Colonic mucosa (tissue), 4 donors: ENCODE data around the gene PRKAR2A. TPM values are rescaled to one million over a fixed set of nuclear protein-coding genes. Genes with fewer than 3 reads are reported as not detected.

Experiments
- DNase-seq: peaks from one replicate; pipeline ENCODE4 v3.0.0-alpha.2; 2020
- H3K27ac ChIP-seq: fragments of 200-600 bp; one replicate; pipeline ENCODE4 v1.8.0; 2021
- H3K27me3 ChIP-seq: fragments of 200-600 bp; one replicate; pipeline ENCODE4 v1.8.0; 2021
- H3K36me3 ChIP-seq: fragments of 200-600 bp; one replicate; pipeline ENCODE4 v1.8.0; 2021
- H3K4me1 ChIP-seq: fragments of 200-600 bp; one replicate; pipeline ENCODE4 v1.8.0; 2021; ENCODE audit warnings: mild to moderate bottlenecking
- H3K4me3 ChIP-seq: fragments of 200-600 bp; one replicate; pipeline ENCODE4 v1.8.0; 2021
- H3K9ac ChIP-seq, 2 donors: one replicate each; pipeline ENCODE4 v1.7.0; 2013; ENCODE audit warnings: control low read depth in 2 of 2, low read depth in 2 of 2, low read length in 2 of 2
- H3K9me3 ChIP-seq: fragments of 200-600 bp; one replicate; pipeline ENCODE4 v1.8.0; 2021
- CTCF ChIP-seq: fragments of 200-600 bp; IDR thresholded peaks from one replicate; pipeline ENCODE4 v1.8.0; 2022; ENCODE audit warnings: antibody characterized with exemption, mild to moderate bottlenecking
- intact Hi-C: fragments of 100-400 bp; cut with DNase I; formaldehyde crosslinking; loops from one replicate; pipeline ENCODE4 v1.14.1; 2022
- total RNA-seq, 2 donors: library from RNA; stranded (reverse); fragmentation: NEBNext Ultra II Directional in 1 of 2; extraction: Animal tissue kit (Norgen Biotek cat#: 25700) in 1 of 2; gene quantifications; one replicate each; pipeline ENCODE4 v1.2.1, GENCODE V29; 2021
- donor health status: healthy.
- donor health status: DM: no; HTN: no; CAD: no.
- donor health status: DM: no; HTN: no; CAD: no.

The PRKAR2A gene
- total RNA-seq, 2 donors from 2014 or later, result 66.8 to 117 TPM

GRCh38 chr3:48855681-48856447 is 8.2 kb upstream of the PRKAR2A start:
- peak; percentile 41 for DNase-seq
- H3K27ac ChIP-seq, result peak overlapping the region; percentile 55
- no peaks in the 10 kb centered on the region for H3K36me3 ChIP-seq
- TF ChIP-seq CTCF, result no peak
- intact Hi-C loops, result no loop called here
- H3K4me3 ChIP-seq, result no peak overlapping the region
- H3K9ac ChIP-seq, result peak overlapping the region in 1 of 2 donors; percentile 32
- H3K27me3 ChIP-seq, result no peaks in the 10 kb centered on the region
- no peaks in the 10 kb centered on the region for H3K4me1 ChIP-seq
- no peaks in the 10 kb centered on the region for H3K9me3 ChIP-seq

- no peaks in the 10 kb centered on the region for H3K9me3 ChIP-seq
- no peak overlapping the region for H3K9ac ChIP-seq
- intact Hi-C loops, result no loop called here
- DNase-seq, result no peak
- no peak for TF ChIP-seq CTCF
- no peak overlapping the region for H3K4me3 ChIP-seq
- no peaks in the 10 kb centered on the region for H3K4me1 ChIP-seq
- H3K36me3 ChIP-seq, result no peaks in the 10 kb centered on the region
- H3K27ac ChIP-seq, result no peak overlapping the region
- no peaks in the 10 kb centered on the region for H3K27me3 ChIP-seq
Observed at GRCh38 chr3:48852151-48852550, 4.5 kb upstream of the PRKAR2A start.

- Histone ChIP-seq H3K9me3 (no peaks in the 10 kb centered on the region), H3K27ac (no peak overlapping the region), H3K36me3 (no peaks in the 10 kb centered on the region), H3K4me3 (no peak overlapping the region), H3K9ac (no peak overlapping the region), H3K27me3 (no peaks in the 10 kb centered on the region), H3K4me1 (peaks cover 4% of the 10 kb centered on the region)
- TF ChIP-seq CTCF, result no peak
- intact Hi-C loops, result no loop called here
- DNase-seq, result no peak
Observed at GRCh38 chr3:48851407-48851806, 3.7 kb upstream of the PRKAR2A start.

- Histone ChIP-seq H3K9ac (no peak overlapping the region), H3K36me3 (no peaks in the 10 kb centered on the region), H3K4me3 (no peak overlapping the region), H3K4me1 (peaks cover 6% of the 10 kb centered on the region), H3K27me3 (no peaks in the 10 kb centered on the region), H3K9me3 (no peaks in the 10 kb centered on the region), H3K27ac (no peak overlapping the region)
- DNase-seq, result no peak
- no peak for TF ChIP-seq CTCF
- intact Hi-C loops, result no loop called here
Observed at GRCh38 chr3:48848816-48849515, 1.3 kb upstream of the PRKAR2A start.

GRCh38 chr3:48847053-48847503 is 596 bp downstream of the PRKAR2A start:
- Histone ChIP-seq H3K9me3 (no peaks in the 10 kb centered on the region), H3K4me1 (peaks cover 6% of the 10 kb centered on the region), H3K9ac (peak overlapping the region; percentile 64 to 93), H3K36me3 (no peaks in the 10 kb centered on the region), H3K27ac (peak overlapping the region; percentile 86), H3K27me3 (no peaks in the 10 kb centered on the region), H3K4me3 (peak overlapping the region; percentile 74)
- intact Hi-C loops, result no loop called here
- TF ChIP-seq CTCF, result no peak
- peak; percentile 91 for DNase-seq
